Natural killer cell (primary cell): ENCODE measurements around the gene LARP1. TPM values are rescaled to one million over a fixed set of nuclear protein-coding genes. Genes with fewer than 3 reads are reported as not detected.
A peak's percentile ranks its signal among the peaks of the same experiment; 100 is the strongest.

Experiments
- ATAC-seq, 3 donors: fragments of 150-1000 bp in 2 of 3; fragments of 200-7000 bp in 1 of 3; cut with Tn5 transposase; 1 replicate in 1 of 3; 2 replicates in 2 of 3; pipeline ENCODE4 v1.10.0; 2021; ENCODE audit warnings: mild to moderate bottlenecking in 2 of 3, moderate library complexity in 2 of 3
- DNase-seq, 2 donors: peaks; one replicate each; pipeline versions ENCODE4 v3.0.0 to v3.0.0-alpha.2; 2013 to 2021; ENCODE audit warnings: mixed read lengths in 1 of 2
- H3K27ac ChIP-seq: one replicate; pipeline ENCODE4 v1.5.1; 2013; ENCODE audit warnings: mild to moderate bottlenecking, low read length
- H3K27me3 ChIP-seq: one replicate; pipeline ENCODE4 v1.6.1; 2013; ENCODE audit warnings: low read length; ENCODE audit not compliant: control insufficient read depth, insufficient read depth
- H3K36me3 ChIP-seq: one replicate; pipeline ENCODE4 v1.6.1; 2013; ENCODE audit warnings: low read length; ENCODE audit not compliant: control insufficient read depth, insufficient read depth
- H3K4me1 ChIP-seq: one replicate; pipeline ENCODE4 v1.6.1; 2013; ENCODE audit warnings: low read length; ENCODE audit not compliant: control insufficient read depth, insufficient read depth
- H3K4me3 ChIP-seq: one replicate; pipeline ENCODE4 v1.5.1; 2013; ENCODE audit warnings: low read length
- H3K9me3 ChIP-seq: one replicate; pipeline ENCODE4 v1.6.1; 2013; ENCODE audit warnings: low read length; ENCODE audit not compliant: control insufficient read depth, insufficient read depth
- H3K27ac Mint-ChIP-seq, 2 donors: one replicate each; pipeline ENCODE4 v1.8.0; 2022; ENCODE audit warnings: mild to moderate bottlenecking in 2 of 2, mixed read lengths in 2 of 2, moderate library complexity in 1 of 2
- H3K27me3 Mint-ChIP-seq, 2 donors: one replicate each; pipeline ENCODE4 v1.8.0; 2022; ENCODE audit warnings: low read depth in 2 of 2, mixed read lengths in 2 of 2
- H3K36me3 Mint-ChIP-seq: one replicate; pipeline ENCODE4 v1.8.0; 2022; ENCODE audit warnings: mixed read lengths
- H3K4me1 Mint-ChIP-seq, 2 donors: one replicate each; pipeline ENCODE4 v1.8.0; 2022; ENCODE audit warnings: mixed read lengths in 2 of 2
- H3K4me3 Mint-ChIP-seq: one replicate; pipeline ENCODE4 v1.8.0; 2022; ENCODE audit warnings: mild to moderate bottlenecking, moderate library complexity, mixed read lengths
- H3K9me3 Mint-ChIP-seq, 2 donors: one replicate each; pipeline ENCODE4 v1.8.0; 2022; ENCODE audit warnings: mixed read lengths in 2 of 2
- WGBS: methylation state at CpG from one replicate; pipeline ENCODE4 v1.1.7; 2013; ENCODE audit warnings: missing lambda C conversion rate; ENCODE audit not compliant: insufficient coverage; 5-methylcytosine and 5-hydroxymethylcytosine counted together
- intact Hi-C: fragments of 100-400 bp; cut with micrococcal nuclease; formaldehyde crosslinking; loops from one replicate; pipeline ENCODE4 v1.14.2; 2022
- total RNA-seq, 4 donors: library from RNA; stranded (reverse); fragments of 120-200 nt in 1 of 4; gene quantifications; one replicate each; pipeline versions ENCODE4 v1.2.3 to v1.2.4, GENCODE V29; 2013 to 2022
- TF ChIP-seq, protein P1 (sequence below): fragments of 200-600 bp; IDR thresholded peaks from one replicate; pipeline ENCODE4 v1.8.0; 2022; ENCODE audit warnings: antibody characterized with exemption

The LARP1 gene
- total RNA-seq, 3 donors from 2014 or later (not counting 1 experiment from before 2014, with no cell fraction given): 103 to 117 (median 112) TPM

DNA sequence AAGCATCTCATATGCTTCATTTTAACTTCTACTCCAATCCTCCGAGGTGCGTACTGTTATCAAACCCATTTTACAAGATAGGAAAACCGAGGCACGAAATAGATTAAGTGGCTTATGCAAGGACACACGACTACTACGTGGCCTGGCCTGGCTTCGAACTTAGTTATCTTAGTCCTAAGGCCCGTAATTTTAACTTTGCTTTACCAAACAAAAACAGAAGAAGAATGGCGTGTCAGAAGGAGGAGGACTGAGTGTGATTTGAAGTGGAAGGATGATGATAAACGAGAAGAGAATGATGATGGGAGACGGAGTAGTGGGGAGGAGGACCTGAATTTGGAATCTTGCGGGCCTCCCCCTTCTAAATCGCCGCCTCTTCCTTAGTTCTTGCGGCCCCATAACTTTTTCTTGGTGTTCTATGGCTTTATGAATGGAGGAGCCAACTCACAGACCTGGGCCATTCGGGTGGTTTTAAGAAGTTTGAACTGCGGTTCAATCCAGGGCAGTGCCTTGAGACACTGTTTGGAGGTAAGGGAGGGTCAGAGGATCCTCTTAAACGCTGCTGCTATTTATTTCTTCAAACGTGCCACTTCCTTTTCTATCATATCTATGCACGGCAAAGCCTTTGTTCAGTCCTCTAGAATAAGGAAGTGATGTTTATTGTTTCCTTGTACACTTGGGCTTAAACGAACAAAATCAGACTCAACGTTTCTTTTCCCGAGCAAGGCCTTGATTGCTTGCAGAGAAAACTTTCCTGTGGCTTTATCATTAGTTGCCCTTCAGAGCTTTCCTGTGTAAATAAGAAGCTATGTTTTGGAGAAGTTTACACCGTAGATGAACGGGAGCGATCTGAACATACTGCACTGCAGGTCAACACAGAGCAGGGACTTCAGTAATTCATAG lies 104.0 kb downstream of the LARP1 start:
- intact Hi-C loops: loop anchor here (1.0 to 5.0 kb wide), 4 partner anchors 82 to 667 kb away; partner anchors contain the start of genes GALNT10, LARP1, MRPL22 and SAP30L
- Histone ChIP-seq H3K27ac (peak overlapping the region; percentile 98), H3K36me3 (peaks cover 2% of the 10 kb centered on the region), H3K4me3 (peak overlapping the region; percentile 80), H3K27me3 (no peaks in the 10 kb centered on the region), H3K9me3 (no peaks in the 10 kb centered on the region), H3K4me1 (peaks cover 26% of the 10 kb centered on the region)
- DNase-seq (peak; percentile 18 to 52), ATAC-seq (no peak)
- WGBS: 0% methylated on average over 23 of the region's 26 CpGs
- H3K4me1 Mint-ChIP-seq: peaks cover 63 to 65% of the 10 kb centered on the region in 2 donors
- peak overlapping the region; percentile 94 for H3K4me3 Mint-ChIP-seq
- no peaks in the 10 kb centered on the region for H3K27me3 Mint-ChIP-seq
- H3K9me3 Mint-ChIP-seq: no peaks in the 10 kb centered on the region
- no peaks in the 10 kb centered on the region for H3K36me3 Mint-ChIP-seq
- TF ChIP-seq, protein P1, sequence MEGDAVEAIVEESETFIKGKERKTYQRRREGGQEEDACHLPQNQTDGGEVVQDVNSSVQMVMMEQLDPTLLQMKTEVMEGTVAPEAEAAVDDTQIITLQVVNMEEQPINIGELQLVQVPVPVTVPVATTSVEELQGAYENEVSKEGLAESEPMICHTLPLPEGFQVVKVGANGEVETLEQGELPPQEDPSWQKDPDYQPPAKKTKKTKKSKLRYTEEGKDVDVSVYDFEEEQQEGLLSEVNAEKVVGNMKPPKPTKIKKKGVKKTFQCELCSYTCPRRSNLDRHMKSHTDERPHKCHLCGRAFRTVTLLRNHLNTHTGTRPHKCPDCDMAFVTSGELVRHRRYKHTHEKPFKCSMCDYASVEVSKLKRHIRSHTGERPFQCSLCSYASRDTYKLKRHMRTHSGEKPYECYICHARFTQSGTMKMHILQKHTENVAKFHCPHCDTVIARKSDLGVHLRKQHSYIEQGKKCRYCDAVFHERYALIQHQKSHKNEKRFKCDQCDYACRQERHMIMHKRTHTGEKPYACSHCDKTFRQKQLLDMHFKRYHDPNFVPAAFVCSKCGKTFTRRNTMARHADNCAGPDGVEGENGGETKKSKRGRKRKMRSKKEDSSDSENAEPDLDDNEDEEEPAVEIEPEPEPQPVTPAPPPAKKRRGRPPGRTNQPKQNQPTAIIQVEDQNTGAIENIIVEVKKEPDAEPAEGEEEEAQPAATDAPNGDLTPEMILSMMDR: no peak
- H3K27ac Mint-ChIP-seq: peak overlapping the region; percentile 96 to 98

DNA sequence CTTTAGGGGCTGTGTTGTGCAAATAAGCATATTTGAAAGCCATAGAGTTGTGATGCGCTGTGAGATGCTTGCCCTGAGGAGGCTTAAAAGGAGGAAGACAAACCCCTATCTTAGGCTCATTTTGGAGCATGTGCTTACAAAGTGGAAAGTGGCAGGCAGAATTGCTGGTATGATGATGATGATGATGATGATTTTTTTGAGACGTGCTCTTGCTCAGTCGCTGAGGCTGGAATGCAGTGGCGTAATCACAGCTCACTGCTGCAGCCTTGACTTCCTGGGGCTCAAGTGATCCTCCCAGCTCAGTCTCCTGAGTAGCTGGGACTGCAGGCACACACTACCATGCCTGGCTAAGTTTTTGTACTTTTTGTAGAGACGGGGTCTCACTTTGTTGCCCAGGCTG lies 104.9 kb downstream of the LARP1 start:
- Histone ChIP-seq H3K4me3 (peak overlapping the region; percentile 80), H3K36me3 (peaks cover 7% of the 10 kb centered on the region), H3K4me1 (peaks cover 26% of the 10 kb centered on the region), H3K9me3 (no peaks in the 10 kb centered on the region), H3K27me3 (no peaks in the 10 kb centered on the region), H3K27ac (peak overlapping the region; percentile 98)
- intact Hi-C loops: no loop called here
- ATAC-seq (no peak), DNase-seq (peak in 1 of 2 donors; percentile 28)
- H3K27me3 Mint-ChIP-seq: no peaks in the 10 kb centered on the region
- H3K4me3 Mint-ChIP-seq: peak overlapping the region; percentile 94
- peaks cover 63 to 66% of the 10 kb centered on the region in 2 donors for H3K4me1 Mint-ChIP-seq
- WGBS: 34% methylated on average over 5 of the region's 5 CpGs
- H3K36me3 Mint-ChIP-seq: no peaks in the 10 kb centered on the region
- H3K27ac Mint-ChIP-seq: peak overlapping the region; percentile 96 to 98
- no peaks in the 10 kb centered on the region for H3K9me3 Mint-ChIP-seq
- TF ChIP-seq, protein P1: no peak

DNA sequence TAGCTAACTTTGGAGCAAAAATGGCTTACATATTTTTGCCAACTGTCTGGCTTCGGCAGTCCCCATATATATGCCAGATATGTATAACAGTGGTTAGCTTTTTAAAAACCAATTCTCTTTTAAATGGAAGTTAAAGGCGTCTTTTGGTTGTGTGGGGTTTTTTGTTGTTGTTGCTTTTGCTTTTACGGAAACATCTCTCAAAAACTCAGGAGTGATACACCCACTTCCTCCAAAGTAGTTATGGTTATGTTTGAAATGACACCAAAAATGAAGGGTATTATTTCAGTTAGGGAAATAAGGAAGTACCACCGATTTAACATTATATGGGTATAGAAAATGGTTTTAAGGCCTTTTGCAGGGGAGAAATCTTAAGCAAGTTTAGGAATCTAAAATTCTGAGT lies 105.6 kb downstream of the LARP1 start:
- peak overlapping the region; percentile 94 for H3K4me3 Mint-ChIP-seq
- TF ChIP-seq, protein P1: no peak
- peaks cover 68 to 73% of the 10 kb centered on the region in 2 donors for H3K4me1 Mint-ChIP-seq
- H3K27ac Mint-ChIP-seq: peak overlapping the region; percentile 96 to 98
- H3K4me3 ChIP-seq: no peak overlapping the region
- DNase-seq (peak in 1 of 2 donors; percentile 18), ATAC-seq (no peak)
- H3K9me3 ChIP-seq: no peaks in the 10 kb centered on the region
- intact Hi-C loops: no loop called here
- peaks cover 26% of the 10 kb centered on the region for H3K4me1 ChIP-seq
- no peaks in the 10 kb centered on the region for H3K9me3 Mint-ChIP-seq
- 10% methylated on average over 2 of the region's 4 CpGs for WGBS
- no peaks in the 10 kb centered on the region for H3K27me3 Mint-ChIP-seq
- H3K36me3 Mint-ChIP-seq: no peaks in the 10 kb centered on the region
- H3K27ac ChIP-seq: no peak overlapping the region
- no peaks in the 10 kb centered on the region for H3K27me3 ChIP-seq
- H3K36me3 ChIP-seq: peaks cover 13% of the 10 kb centered on the region
